DND-41 (cell line): Measurements from ENCODE around the gene COX7B2.

Experiments used
- EZH2 ChIP-seq: IDR thresholded peaks from 3 replicates; pipeline ENCODE4 v1.6.1; 2012; ENCODE audit warnings: borderline replicate concordance, low read depth, mild to moderate bottlenecking, moderate library complexity, low read length, inconsistent platforms; ENCODE audit not compliant: severe bottlenecking
- TF ChIP-seq, protein P1 (sequence below): IDR thresholded peaks from 2 replicates; pipeline ENCODE4 v1.5.1; 2012; ENCODE audit warnings: borderline replicate concordance, low read length, moderate library complexity, mild to moderate bottlenecking; ENCODE audit not compliant: poor library complexity, severe bottlenecking; ENCODE audit errors: extremely low read depth

DNA sequence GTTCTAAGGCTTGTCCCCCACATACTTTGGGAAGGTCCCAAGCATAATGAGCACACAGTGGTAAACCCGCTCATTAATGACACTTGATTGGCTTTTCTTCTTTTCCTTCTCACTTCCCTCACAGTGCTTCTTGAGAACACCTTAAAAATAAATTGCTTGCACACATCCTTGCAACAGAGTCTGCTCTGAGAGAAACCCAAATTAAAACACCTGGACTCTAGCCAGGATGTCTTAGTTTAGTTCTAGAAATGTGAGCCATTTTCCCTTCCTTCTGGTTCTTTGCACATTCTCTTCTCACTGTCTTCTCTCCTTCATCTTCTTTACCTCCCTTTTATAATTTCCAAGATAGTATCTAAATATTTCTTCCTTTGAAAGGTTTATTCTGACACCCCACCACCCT, 35.3 kb upstream of the COX7B2 start:
- TF ChIP-seq, protein P1, sequence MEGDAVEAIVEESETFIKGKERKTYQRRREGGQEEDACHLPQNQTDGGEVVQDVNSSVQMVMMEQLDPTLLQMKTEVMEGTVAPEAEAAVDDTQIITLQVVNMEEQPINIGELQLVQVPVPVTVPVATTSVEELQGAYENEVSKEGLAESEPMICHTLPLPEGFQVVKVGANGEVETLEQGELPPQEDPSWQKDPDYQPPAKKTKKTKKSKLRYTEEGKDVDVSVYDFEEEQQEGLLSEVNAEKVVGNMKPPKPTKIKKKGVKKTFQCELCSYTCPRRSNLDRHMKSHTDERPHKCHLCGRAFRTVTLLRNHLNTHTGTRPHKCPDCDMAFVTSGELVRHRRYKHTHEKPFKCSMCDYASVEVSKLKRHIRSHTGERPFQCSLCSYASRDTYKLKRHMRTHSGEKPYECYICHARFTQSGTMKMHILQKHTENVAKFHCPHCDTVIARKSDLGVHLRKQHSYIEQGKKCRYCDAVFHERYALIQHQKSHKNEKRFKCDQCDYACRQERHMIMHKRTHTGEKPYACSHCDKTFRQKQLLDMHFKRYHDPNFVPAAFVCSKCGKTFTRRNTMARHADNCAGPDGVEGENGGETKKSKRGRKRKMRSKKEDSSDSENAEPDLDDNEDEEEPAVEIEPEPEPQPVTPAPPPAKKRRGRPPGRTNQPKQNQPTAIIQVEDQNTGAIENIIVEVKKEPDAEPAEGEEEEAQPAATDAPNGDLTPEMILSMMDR = no peak
- no peak for TF ChIP-seq EZH2
